ENCODE results near the gene HDAC4. TPM values are rescaled to one million over a fixed set of nuclear protein-coding genes. Genes with fewer than 3 reads are reported as not detected.

HDAC4 gene
- total RNA-seq, 1 donor from 2014 or later: 39.0 TPM

- no peaks in the 10 kb centered on the region for H3K27me3 Mint-ChIP-seq
- H3K9me3 Mint-ChIP-seq: peaks cover 25% of the 10 kb centered on the region
- H3K4me1 Mint-ChIP-seq (ENCODE audit: unreplicated experiment): no peaks in the 10 kb centered on the region
- no peak overlapping the region for H3K4me3 Mint-ChIP-seq
- no peak overlapping the region for H3K27ac Mint-ChIP-seq
- no peak for TF ChIP-seq CTCF (conservative IDR thresholded peaks at IDR 0.05)
- no peak for DNase-seq (ENCODE audit: extremely low spot score, unreplicated experiment)
- H3K36me3 Mint-ChIP-seq: peaks cover 58% of the 10 kb centered on the region
Observed at GRCh38 chr2:239173301-239173700, 227.5 kb downstream of the HDAC4 start.

GRCh38 chr2:239171643-239172042 lies 229.2 kb downstream of the HDAC4 start:
- Mint-ChIP-seq H3K4me3 (no peak overlapping the region), H3K27me3 (no peaks in the 10 kb centered on the region), H3K4me1 (ENCODE audit: unreplicated experiment) (no peaks in the 10 kb centered on the region), H3K9me3 (peaks cover 25% of the 10 kb centered on the region), H3K27ac (no peak overlapping the region), H3K36me3 (peaks cover 47% of the 10 kb centered on the region)
- DNase-seq (ENCODE audit: extremely low spot score, unreplicated experiment): no peak
- TF ChIP-seq CTCF (conservative IDR thresholded peaks at IDR 0.05): no peak

DNA sequence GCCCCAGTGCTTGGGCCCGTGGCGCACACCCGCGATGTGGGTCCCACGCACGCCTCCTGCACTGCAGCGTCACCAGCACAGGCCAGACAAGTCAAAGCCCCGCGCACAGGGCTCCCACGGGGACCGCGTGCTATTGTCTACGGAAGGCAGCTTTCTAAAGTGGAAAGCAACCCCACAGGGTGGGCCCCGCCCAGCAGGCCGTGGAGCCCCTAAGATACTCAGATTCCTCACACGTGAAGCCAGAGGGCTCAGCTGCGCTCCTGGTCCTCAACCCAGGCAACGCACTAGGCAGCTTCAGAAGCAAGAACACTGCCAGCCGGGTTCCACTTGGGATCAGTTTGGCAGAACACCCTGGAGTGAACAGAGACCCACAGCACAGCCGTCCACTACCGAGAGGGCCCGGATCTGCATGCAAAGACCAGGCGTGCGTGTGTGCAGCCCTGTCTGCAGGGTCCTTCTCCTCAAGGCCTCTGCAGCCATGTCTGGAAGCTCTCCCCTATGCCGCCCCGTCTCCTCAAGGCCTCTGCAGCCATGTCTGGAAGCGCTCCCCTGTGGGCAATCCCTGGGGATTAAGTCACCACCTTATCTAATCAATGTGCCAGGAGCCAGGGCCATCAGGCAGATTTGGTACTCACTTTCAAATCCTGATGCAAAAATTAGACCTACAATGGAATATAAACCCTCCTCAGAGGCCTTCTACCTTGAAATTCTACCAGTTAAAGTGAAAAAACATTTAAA lies 231.3 kb downstream of the HDAC4 start:
- Mint-ChIP-seq H3K36me3 (peaks cover 39% of the 10 kb centered on the region), H3K4me1 (ENCODE audit: unreplicated experiment) (no peaks in the 10 kb centered on the region), H3K27ac (no peak overlapping the region), H3K4me3 (no peak overlapping the region), H3K9me3 (peaks cover 25% of the 10 kb centered on the region), H3K27me3 (no peaks in the 10 kb centered on the region)
- TF ChIP-seq CTCF (conservative IDR thresholded peaks at IDR 0.05): no peak
- peak; percentile 40 for DNase-seq (ENCODE audit: extremely low spot score, unreplicated experiment)

DNA sequence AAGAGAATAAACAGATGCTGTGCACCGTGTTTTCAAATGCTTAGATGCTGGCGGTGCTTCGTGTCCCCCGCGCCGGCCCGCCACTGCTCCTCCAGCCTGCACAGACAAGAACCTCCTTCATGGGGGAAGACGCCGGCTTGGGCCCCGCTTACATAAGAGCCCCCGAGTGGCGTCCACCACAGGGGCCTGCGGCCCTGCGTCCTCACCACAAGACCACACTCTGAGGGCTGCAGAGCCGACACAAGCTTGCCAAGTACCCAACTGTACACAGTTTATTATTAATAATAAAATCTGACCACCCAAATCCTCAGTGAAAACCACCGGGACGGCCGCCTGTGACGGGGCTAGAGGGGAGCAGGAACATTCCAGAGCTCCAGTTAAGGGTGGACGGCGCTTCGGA lies 232.2 kb downstream of the HDAC4 start:
- H3K27me3 Mint-ChIP-seq: no peaks in the 10 kb centered on the region
- peaks cover 34% of the 10 kb centered on the region for H3K36me3 Mint-ChIP-seq
- no peak for TF ChIP-seq CTCF (conservative IDR thresholded peaks at IDR 0.05)
- H3K4me3 Mint-ChIP-seq: no peak overlapping the region
- H3K4me1 Mint-ChIP-seq (ENCODE audit: unreplicated experiment): no peaks in the 10 kb centered on the region
- peaks cover 20% of the 10 kb centered on the region for H3K9me3 Mint-ChIP-seq
- DNase-seq (ENCODE audit: extremely low spot score, unreplicated experiment): no peak
- H3K27ac Mint-ChIP-seq: no peak overlapping the region

- Mint-ChIP-seq H3K4me3 (no peak overlapping the region), H3K36me3 (peaks cover 27% of the 10 kb centered on the region), H3K27me3 (no peaks in the 10 kb centered on the region), H3K9me3 (peaks cover 14% of the 10 kb centered on the region), H3K4me1 (ENCODE audit: unreplicated experiment) (no peaks in the 10 kb centered on the region), H3K27ac (no peak overlapping the region)
- DNase-seq (ENCODE audit: extremely low spot score, unreplicated experiment): no peak
- no peak for TF ChIP-seq CTCF (conservative IDR thresholded peaks at IDR 0.05)
Observed at GRCh38 chr2:239167766-239168444, 232.9 kb downstream of the HDAC4 start.

Measured in type B pancreatic cell (in vitro differentiated cells).